SJSA1 (cell line): ENCODE measurements around the gene ECEL1. TPM values are rescaled to one million over a fixed set of nuclear protein-coding genes. Genes with fewer than 3 reads are reported as not detected.
A peak's percentile ranks its signal among the peaks of the same experiment; 100 is the strongest.
"Not testable (repeated sequence)": the region's sequence is repeated elsewhere in the genome, so short reads cannot be mapped to it uniquely, and the experiment has no call there.

ENCODE experiments used
- DNase-seq, 2 experiments: peaks; one replicate each; pipeline ENCODE4 v3.0.0-alpha.2; 2015 to 2020; ENCODE audit warnings: low spot score in 2 of 2, low read depth in 1 of 2
- H3K27ac ChIP-seq: fragments of 250-450 bp; sonication (Bioruptor Pico); 2 replicates; pipeline ENCODE4 v1.5.1; 2020; ENCODE audit warnings: mild to moderate bottlenecking, moderate library complexity
- H3K27me3 ChIP-seq: fragments of 250-450 bp; sonication (Bioruptor Pico); replicated peaks from 2 replicates; pipeline ENCODE4 v1.5.1; 2020; ENCODE audit warnings: mild to moderate bottlenecking, moderate library complexity
- H3K36me3 ChIP-seq: fragments of 250-450 bp; sonication (Bioruptor Pico); 2 replicates; pipeline ENCODE4 v1.5.1; 2020; ENCODE audit warnings: mild to moderate bottlenecking
- H3K4me1 ChIP-seq: fragments of 250-450 bp; sonication (Bioruptor Pico); replicated peaks from 2 replicates; pipeline ENCODE4 v1.6.1; 2021; ENCODE audit warnings: mild to moderate bottlenecking
- H3K4me3 ChIP-seq: fragments of 250-450 bp; sonication (Bioruptor Pico); 2 replicates; pipeline ENCODE4 v1.5.1; 2020; ENCODE audit warnings: mild to moderate bottlenecking
- H3K9me3 ChIP-seq: fragments of 250-450 bp; sonication (Bioruptor Pico); replicated peaks from 2 replicates; pipeline ENCODE4 v1.5.1; 2020; ENCODE audit warnings: mild to moderate bottlenecking
- total RNA-seq: library from RNA; depleted of rRNA; stranded (reverse); fragments of >200 nt; shearing (Covaris generic); gene quantifications from 2 replicates; pipeline ENCODE4 v1.2.3, GENCODE V29; 2014

ECEL1 gene
- total RNA-seq, 1 experiment from 2014 or later = not detected

DNA sequence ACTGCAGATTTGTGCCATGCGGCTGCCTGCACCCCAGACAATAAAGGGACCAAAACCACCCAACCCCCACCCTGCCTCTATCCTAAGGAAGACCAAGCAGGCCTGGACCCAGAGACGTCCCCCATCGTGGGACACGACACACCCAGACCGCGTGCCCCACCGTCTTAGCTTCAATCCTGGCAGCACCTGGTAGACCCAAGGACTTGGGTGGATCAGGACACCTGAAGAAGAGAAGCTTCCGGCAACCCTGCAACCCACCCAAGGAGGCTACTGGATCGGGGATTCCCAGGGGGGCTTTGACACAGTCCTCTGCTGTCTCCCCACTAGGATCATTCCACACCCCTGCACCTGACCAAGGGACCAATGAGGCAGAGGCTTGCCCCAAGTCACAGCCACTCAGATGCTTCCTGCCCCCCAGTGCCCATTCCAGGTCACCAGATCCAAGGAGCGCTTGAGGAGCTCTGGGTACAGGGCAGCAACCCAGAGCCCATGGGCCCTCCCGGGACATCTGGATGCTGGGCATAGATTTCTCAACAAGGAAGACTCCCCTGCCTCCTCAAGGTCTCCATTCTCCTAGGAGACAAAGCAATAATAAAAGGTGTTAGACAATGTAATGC lies 28.1 kb downstream of the ECEL1 start:
- H3K9me3 ChIP-seq = no peaks in the 10 kb centered on the region
- H3K36me3 ChIP-seq = no peaks in the 10 kb centered on the region
- no peak overlapping the region for H3K27ac ChIP-seq
- DNase-seq = no peak
- H3K4me1 ChIP-seq = no peaks in the 10 kb centered on the region
- H3K4me3 ChIP-seq = no peak overlapping the region
- peaks cover 17% of the 10 kb centered on the region for H3K27me3 ChIP-seq

DNA sequence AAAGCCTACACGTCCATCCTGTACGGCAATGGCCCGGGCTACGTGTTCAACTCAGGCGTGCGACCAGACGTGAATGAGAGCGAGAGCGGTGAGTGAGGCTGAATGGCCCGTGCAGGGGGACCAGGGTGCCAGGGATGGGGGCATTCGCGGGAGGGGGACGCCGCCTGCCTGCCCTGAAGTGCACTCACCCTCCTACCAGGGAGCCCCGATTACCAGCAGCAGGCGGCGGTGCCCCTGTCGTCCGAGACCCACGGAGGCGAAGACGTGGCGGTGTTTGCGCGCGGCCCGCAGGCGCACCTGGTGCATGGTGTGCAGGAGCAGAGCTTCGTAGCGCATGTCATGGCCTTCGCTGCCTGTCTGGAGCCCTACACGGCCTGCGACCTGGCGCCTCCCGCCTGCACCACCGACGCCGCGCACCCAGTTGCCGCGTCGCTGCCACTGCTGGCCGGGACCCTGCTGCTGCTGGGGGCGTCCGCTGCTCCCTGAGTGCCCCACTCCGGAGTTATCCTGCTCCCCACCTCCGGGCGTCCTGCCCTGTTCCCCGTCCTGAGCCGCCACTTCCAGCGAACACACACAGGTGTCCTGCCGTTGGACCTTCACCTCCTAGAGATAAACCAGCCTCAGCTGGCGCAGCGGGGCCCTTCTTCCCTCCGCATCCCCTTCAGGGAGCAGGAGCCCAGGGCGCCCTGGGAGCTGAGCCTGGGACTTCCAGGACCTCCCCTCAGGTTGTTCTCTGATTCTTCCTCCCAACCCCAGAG lies 28.8 kb downstream of the ECEL1 start:
- Histone ChIP-seq H3K9me3 (no peaks in the 10 kb centered on the region), H3K27me3 (peaks cover 17% of the 10 kb centered on the region), H3K27ac (no peak overlapping the region), H3K4me1 (no peaks in the 10 kb centered on the region), H3K36me3 (no peaks in the 10 kb centered on the region), H3K4me3 (no peak overlapping the region)
- DNase-seq = no peak

DNA sequence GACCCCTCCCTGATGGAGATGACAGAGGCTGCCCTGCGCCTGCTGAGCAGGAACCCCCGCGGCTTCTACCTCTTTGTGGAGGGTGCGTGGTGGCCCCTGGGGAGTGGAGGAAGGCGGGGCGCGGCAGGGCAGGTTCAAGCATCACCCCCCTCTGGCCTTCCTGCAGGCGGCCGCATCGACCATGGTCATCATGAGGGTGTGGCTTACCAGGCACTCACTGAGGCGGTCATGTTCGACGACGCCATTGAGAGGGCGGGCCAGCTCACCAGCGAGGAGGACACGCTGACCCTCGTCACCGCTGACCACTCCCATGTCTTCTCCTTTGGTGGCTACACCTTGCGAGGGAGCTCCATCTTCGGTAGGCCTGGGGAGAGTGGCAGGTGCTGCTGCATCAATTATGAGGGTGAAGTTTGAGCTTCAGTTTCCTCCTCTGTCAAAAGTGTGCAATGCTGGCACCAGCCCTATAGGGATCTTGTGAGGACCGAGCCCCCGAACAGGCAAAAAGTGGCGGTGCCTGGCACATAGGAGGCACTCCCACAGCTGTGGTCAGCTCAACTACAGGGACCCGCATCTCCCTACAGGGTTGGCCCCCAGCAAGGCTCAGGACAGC lies 29.5 kb downstream of the ECEL1 start:
- Histone ChIP-seq H3K36me3 (no peaks in the 10 kb centered on the region), H3K4me1 (no peaks in the 10 kb centered on the region), H3K9me3 (no peaks in the 10 kb centered on the region), H3K27ac (no peak overlapping the region), H3K4me3 (no peak overlapping the region), H3K27me3 (peaks cover 19% of the 10 kb centered on the region)
- DNase-seq = no peak

- H3K27me3 ChIP-seq = peaks cover 13% of the 10 kb centered on the region; the same call in 1 of the 2 replicates
- H3K4me1 ChIP-seq = no peaks in the 10 kb centered on the region
- no peak overlapping the region for H3K27ac ChIP-seq
- no peak for DNase-seq
- no peak overlapping the region for H3K4me3 ChIP-seq
- no peaks in the 10 kb centered on the region for H3K36me3 ChIP-seq
- H3K9me3 ChIP-seq = no peaks in the 10 kb centered on the region
These were observed 30.3 kb downstream of the ECEL1 start for GRCh38 chr2:232457121-232458011.

GRCh38 chr2:232456296-232457120 lies 31.1 kb downstream of the ECEL1 start:
- Histone ChIP-seq H3K4me1 (no peaks in the 10 kb centered on the region), H3K36me3 (no peaks in the 10 kb centered on the region), H3K4me3 (no peak overlapping the region), H3K27ac (no peak overlapping the region), H3K9me3 (no peaks in the 10 kb centered on the region), H3K27me3 (peaks cover 13% of the 10 kb centered on the region; the same call in 1 of the 2 replicates)
- no peak for DNase-seq

GRCh38 chr2:232455426-232456255 lies 32.0 kb downstream of the ECEL1 start, which contains the start of gene ALPI:
Gene ALPI (plus strand): TSS chr2:232456153. CDS start chr2:232456200, 47 bp downstream.
- no peak within 1 kb of the TSS for H3K27ac ChIP-seq
- DNase-seq = no peak
- H3K4me3 ChIP-seq = no peak within 1 kb of the TSS
- H3K4me1 ChIP-seq = no peaks in the 10 kb centered on the region
- no peaks in the 10 kb centered on the region for H3K36me3 ChIP-seq
- no peaks in the 10 kb centered on the region for H3K9me3 ChIP-seq
- peaks cover 20% of the 10 kb centered on the region; the same call in 1 of the 2 replicates for H3K27me3 ChIP-seq

GRCh38 chr2:232454630-232455029 lies 33.0 kb downstream of the ECEL1 start:
- H3K4me1 ChIP-seq = no peaks in the 10 kb centered on the region
- no peak overlapping the region for H3K27ac ChIP-seq
- no peaks in the 10 kb centered on the region for H3K9me3 ChIP-seq
- no peak overlapping the region for H3K4me3 ChIP-seq
- DNase-seq = no peak
- H3K36me3 ChIP-seq = no peaks in the 10 kb centered on the region
- peaks cover 20% of the 10 kb centered on the region; the same call in 1 of the 2 replicates for H3K27me3 ChIP-seq

- peaks cover 20% of the 10 kb centered on the region; the same call in 1 of the 2 replicates for H3K27me3 ChIP-seq
- not testable (repeated sequence) for H3K4me1 ChIP-seq, H3K27ac ChIP-seq, H3K36me3 ChIP-seq, H3K9me3 ChIP-seq, H3K4me3 ChIP-seq
- DNase-seq = peak in 1 of 2 experiments; percentile 25
These were observed 36.0 kb downstream of the ECEL1 start for GRCh38 chr2:232451645-232452044.

DNA sequence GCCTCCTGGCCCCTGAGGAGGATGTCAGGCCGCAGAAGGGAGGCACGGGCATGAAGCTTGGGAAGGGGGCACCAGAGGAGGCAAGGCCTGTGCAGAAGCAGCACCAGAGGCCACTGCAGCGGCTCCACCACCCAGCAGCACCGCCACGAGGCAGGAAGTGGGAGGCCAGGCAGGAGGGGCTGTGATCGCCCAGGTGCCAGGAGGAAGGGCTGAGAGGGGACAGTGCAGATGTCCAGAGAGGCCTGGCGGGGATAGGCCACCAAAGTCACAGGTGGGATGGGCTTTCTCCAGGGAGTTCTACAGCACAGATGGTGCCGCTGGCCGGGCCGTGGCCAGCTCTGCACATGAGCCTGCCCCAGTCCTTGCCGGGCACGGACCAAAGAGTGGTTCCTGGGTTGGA lies 37.7 kb downstream of the ECEL1 start:
- no peaks in the 10 kb centered on the region for H3K4me1 ChIP-seq
- peaks cover 17% of the 10 kb centered on the region; the same call in 1 of the 2 replicates for H3K27me3 ChIP-seq
- H3K9me3 ChIP-seq = no peaks in the 10 kb centered on the region
- peak in 1 of 2 experiments; percentile 22 for DNase-seq
- no peak overlapping the region for H3K4me3 ChIP-seq
- no peaks in the 10 kb centered on the region for H3K36me3 ChIP-seq
- H3K27ac ChIP-seq = no peak overlapping the region

DNA sequence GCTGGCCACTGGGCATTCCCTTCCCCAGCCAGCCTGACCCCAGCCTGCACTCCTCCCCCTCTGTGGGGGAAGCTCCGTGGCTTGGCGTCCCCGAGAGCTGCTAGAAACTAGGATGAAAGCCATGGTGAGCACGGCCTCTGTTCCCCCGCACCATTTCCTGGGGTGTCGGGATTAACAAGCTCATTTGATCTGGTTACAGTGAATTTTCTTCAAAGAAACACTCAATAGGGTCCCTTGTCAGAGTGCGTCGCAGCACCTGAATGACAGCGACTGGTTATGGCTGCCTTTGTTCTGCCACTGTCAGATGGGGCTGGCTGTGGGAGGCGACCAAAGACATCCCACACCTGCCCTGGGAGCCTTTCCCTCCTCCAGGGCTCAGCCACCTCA lies 39.3 kb downstream of the ECEL1 start:
- Histone ChIP-seq H3K4me3 (no peak overlapping the region), H3K9me3 (no peaks in the 10 kb centered on the region), H3K27ac (no peak overlapping the region), H3K27me3 (peaks cover 12% of the 10 kb centered on the region; the same call in 1 of the 2 replicates), H3K36me3 (no peaks in the 10 kb centered on the region), H3K4me1 (no peaks in the 10 kb centered on the region)
- no peak for DNase-seq

GRCh38 chr2:232447638-232448303 lies 39.9 kb downstream of the ECEL1 start:
- Histone ChIP-seq H3K27ac (no peak overlapping the region), H3K36me3 (no peaks in the 10 kb centered on the region), H3K4me3 (no peak overlapping the region), H3K9me3 (no peaks in the 10 kb centered on the region), H3K4me1 (no peaks in the 10 kb centered on the region), H3K27me3 (peaks cover 9% of the 10 kb centered on the region; the same call in 1 of the 2 replicates)
- DNase-seq = peak in 1 of 2 experiments; percentile 25
